Progenitor cell of endocrine pancreas (in vitro differentiated cells): ENCODE measurements around the gene SEC22A. TPM values are rescaled to one million over a fixed set of nuclear protein-coding genes. Genes with fewer than 3 reads are reported as not detected.

Experiments used
- DNase-seq: peaks from one replicate; pipeline ENCODE4 v3.0.0; 2021; ENCODE audit warnings: low spot score; ENCODE audit not compliant: unreplicated experiment
- H3K27ac Mint-ChIP-seq: 2 replicates; pipeline ENCODE4 v1.8.0; 2021; ENCODE audit warnings: mild to moderate bottlenecking, moderate library complexity, mixed read lengths
- H3K27me3 Mint-ChIP-seq: 2 replicates; pipeline ENCODE4 v1.8.0; 2021; ENCODE audit warnings: mixed read lengths
- H3K36me3 Mint-ChIP-seq: 2 replicates; pipeline ENCODE4 v1.8.0; 2022; ENCODE audit warnings: mixed read lengths; ENCODE audit not compliant: insufficient read depth
- H3K4me1 Mint-ChIP-seq: 2 replicates; pipeline ENCODE4 v1.8.0; 2021; ENCODE audit warnings: low read depth, mixed read lengths
- H3K4me3 Mint-ChIP-seq: 2 replicates; pipeline ENCODE4 v1.8.0; 2021; ENCODE audit warnings: low read depth, mild to moderate bottlenecking, moderate library complexity, mixed read lengths
- H3K9me3 Mint-ChIP-seq: 2 replicates; pipeline ENCODE4 v1.8.0; 2021; ENCODE audit warnings: low read depth, mixed read lengths
- CTCF ChIP-seq: fragments of 200-600 bp; sonication (generic); IDR thresholded peaks from one replicate; pipeline ENCODE4 v1.5.0; 2021; ENCODE audit warnings: antibody characterized with exemption, mild to moderate bottlenecking; ENCODE audit not compliant: unreplicated experiment
- total RNA-seq: library from RNA; stranded (reverse); gene quantifications from 2 replicates; pipeline ENCODE4 v1.2.1, GENCODE V29; 2021

Gene SEC22A
- total RNA-seq, 1 donor from 2014 or later = 14.0 TPM

- H3K9me3 Mint-ChIP-seq = no peaks in the 10 kb centered on the region
- TF ChIP-seq CTCF = no peak
- H3K36me3 Mint-ChIP-seq = peaks cover 17% of the 10 kb centered on the region
- peaks cover 6% of the 10 kb centered on the region for H3K4me1 Mint-ChIP-seq
- no peak overlapping the region for H3K4me3 Mint-ChIP-seq
- peak overlapping the region; percentile 76 for H3K27ac Mint-ChIP-seq
- DNase-seq = no peak
- no peaks in the 10 kb centered on the region for H3K27me3 Mint-ChIP-seq
Measured at GRCh38 chr3:123315271-123315595, 113.5 kb downstream of the SEC22A start.

GRCh38 chr3:123317716-123318115, 116.0 kb downstream of the SEC22A start:
- Mint-ChIP-seq H3K27ac (no peak overlapping the region), H3K27me3 (no peaks in the 10 kb centered on the region)

GRCh38 chr3:123318374-123318773, 116.6 kb downstream of the SEC22A start:
- H3K4me1 Mint-ChIP-seq = peaks cover 6% of the 10 kb centered on the region
- H3K27ac Mint-ChIP-seq = no peak overlapping the region

More at GRCh38 chr3:123317716-123318115, 116.0 kb downstream of the SEC22A start:
- H3K4me3 Mint-ChIP-seq = no peak overlapping the region
- no peak for TF ChIP-seq CTCF
- no peak for DNase-seq
- H3K9me3 Mint-ChIP-seq = no peaks in the 10 kb centered on the region
- H3K36me3 Mint-ChIP-seq = peaks cover 16% of the 10 kb centered on the region
- H3K4me1 Mint-ChIP-seq = peaks cover 6% of the 10 kb centered on the region

GRCh38 chr3:123319760-123320159, 118.0 kb downstream of the SEC22A start:
- no peak for DNase-seq
- Mint-ChIP-seq H3K4me3 (no peak overlapping the region), H3K27ac (no peak overlapping the region), H3K4me1 (peaks cover 5% of the 10 kb centered on the region), H3K9me3 (no peaks in the 10 kb centered on the region), H3K36me3 (peaks cover 15% of the 10 kb centered on the region), H3K27me3 (no peaks in the 10 kb centered on the region)
- no peak for TF ChIP-seq CTCF

More at GRCh38 chr3:123318374-123318773, 116.6 kb downstream of the SEC22A start:
- Mint-ChIP-seq H3K9me3 (no peaks in the 10 kb centered on the region), H3K27me3 (no peaks in the 10 kb centered on the region), H3K4me3 (no peak overlapping the region), H3K36me3 (peaks cover 15% of the 10 kb centered on the region)
- DNase-seq = no peak
- no peak for TF ChIP-seq CTCF

- Mint-ChIP-seq H3K27ac (no peak overlapping the region), H3K4me3 (no peak overlapping the region), H3K36me3 (peaks cover 10% of the 10 kb centered on the region), H3K9me3 (no peaks in the 10 kb centered on the region), H3K4me1 (peaks cover under 1% of the 10 kb centered on the region), H3K27me3 (no peaks in the 10 kb centered on the region)
- TF ChIP-seq CTCF = no peak
- no peak for DNase-seq
Measured at GRCh38 chr3:123320221-123320620, 118.5 kb downstream of the SEC22A start.
